Tibial artery (tissue), 4 donors: ENCODE data around the gene TMEM208.

Experiments
- DNase-seq, 2 donors: peaks; one replicate each; pipeline ENCODE4 v3.0.0-alpha.2; 2019
- H3K27ac ChIP-seq, 2 donors: fragments of 200-600 bp; sonication (generic) in 1 of 2; 1 replicate in 1 of 2; 2 replicates in 1 of 2; pipeline ENCODE4 v1.5.1; 2018 to 2019; ENCODE audit warnings: mild to moderate bottlenecking in 1 of 2
- H3K27me3 ChIP-seq, 2 donors: fragments of 200-600 bp; sonication (generic) in 1 of 2; one replicate each; pipeline versions ENCODE4 v1.5.1 to v1.6.0; 2016 to 2019
- H3K36me3 ChIP-seq, 3 donors: fragments of 200-600 bp; sonication (generic) in 2 of 3; one replicate each; pipeline ENCODE4 v1.5.1; 2016 to 2019; ENCODE audit warnings: mild to moderate bottlenecking in 2 of 3
- H3K4me1 ChIP-seq, 4 donors: fragments of 200-600 bp; sonication (generic) in 2 of 4; 1 replicate in 3 of 4; 2 replicates in 1 of 4; pipeline ENCODE4 v1.5.1; 2016 to 2019
- H3K4me3 ChIP-seq, 2 donors: fragments of 200-600 bp; sonication (generic) in 1 of 2; 1 replicate in 1 of 2; 2 replicates in 1 of 2; pipeline ENCODE4 v1.5.1; 2018 to 2019; ENCODE audit warnings: mild to moderate bottlenecking in 2 of 2
- H3K9me3 ChIP-seq, 3 donors: fragments of 200-600 bp; sonication (generic) in 1 of 3; one replicate each; pipeline ENCODE4 v1.5.1; 2016 to 2019
- CTCF ChIP-seq, 2 experiments: fragments of 200-600 bp in 1 of 2; fragments of 450-650 bp in 1 of 2; IDR thresholded peaks; one replicate each; pipeline ENCODE4 v1.5.1; 2017 to 2019; ENCODE audit warnings: antibody characterized with exemption in 2 of 2, mild to moderate bottlenecking in 1 of 2, moderate library complexity in 1 of 2
- intact Hi-C: fragments of 100-400 bp; cut with DNase I; formaldehyde crosslinking; loops from one replicate; pipeline ENCODE4 v1.15.0; 2023; ENCODE audit warnings: low total_unique reads

The TMEM208 gene

GRCh38 chr16:67185651-67186134, 41.2 kb upstream of the TMEM208 start:
- no peak for DNase-seq
- no peak for TF ChIP-seq CTCF (IDR thresholded peaks at IDR 0.05)
- H3K36me3 ChIP-seq, result no peaks in the 10 kb centered on the region
- H3K27ac ChIP-seq, result no peak overlapping the region
- no peaks in the 10 kb centered on the region for H3K9me3 ChIP-seq
- no peaks in the 10 kb centered on the region for H3K27me3 ChIP-seq
- peaks cover 0 to 33% (median 26%) of the 10 kb centered on the region in 4 donors for H3K4me1 ChIP-seq
- intact Hi-C loops, result loop anchor here (10.0 kb wide), 2 partner anchors 161 to 211 kb away; partner anchors contain the start of gene CBFB
- H3K4me3 ChIP-seq, result peak overlapping the region; percentile 2 to 90

GRCh38 chr16:67186550-67186950, 40.4 kb upstream of the TMEM208 start:
- H3K9me3 ChIP-seq, result no peaks in the 10 kb centered on the region
- no peak overlapping the region for H3K4me3 ChIP-seq
- no peak for DNase-seq
- no peak overlapping the region for H3K27ac ChIP-seq
- no peaks in the 10 kb centered on the region for H3K27me3 ChIP-seq
- intact Hi-C loops, result loop anchor here (10.0 kb wide), 2 partner anchors 162 to 212 kb away; partner anchors contain the start of gene CBFB
- no peaks in the 10 kb centered on the region for H3K36me3 ChIP-seq
- H3K4me1 ChIP-seq, result peaks cover 0 to 32% (median 29%) of the 10 kb centered on the region in 4 donors
- TF ChIP-seq CTCF (IDR thresholded peaks at IDR 0.05), result no peak

- Histone ChIP-seq H3K27ac (no peak overlapping the region), H3K4me3 (no peak overlapping the region), H3K36me3 (no peaks in the 10 kb centered on the region), H3K27me3 (no peaks in the 10 kb centered on the region), H3K4me1 (peaks cover 0 to 34% (median 31%) of the 10 kb centered on the region in 4 donors), H3K9me3 (no peaks in the 10 kb centered on the region)
- TF ChIP-seq CTCF (IDR thresholded peaks at IDR 0.05), result no peak
- intact Hi-C loops, result loop anchor here (10.0 kb wide), 2 partner anchors 163 to 213 kb away; partner anchors contain the start of gene CBFB
- DNase-seq, result no peak
Observed at GRCh38 chr16:67187175-67187890, 39.6 kb upstream of the TMEM208 start.

- no peak overlapping the region for H3K27ac ChIP-seq
- no peak for DNase-seq
- no peak overlapping the region for H3K4me3 ChIP-seq
- peaks cover 0 to 4% (median 0%) of the 10 kb centered on the region in 3 donors for H3K36me3 ChIP-seq
- no peaks in the 10 kb centered on the region for H3K9me3 ChIP-seq
- intact Hi-C loops, result loop anchor here (10.0 kb wide), 2 partner anchors 164 to 214 kb away; partner anchors contain the start of gene CBFB
- no peak for TF ChIP-seq CTCF (IDR thresholded peaks at IDR 0.05)
- H3K27me3 ChIP-seq, result no peaks in the 10 kb centered on the region
- peaks cover 10 to 38% (median 35%) of the 10 kb centered on the region in 4 donors for H3K4me1 ChIP-seq
Observed at GRCh38 chr16:67188323-67188722, 38.6 kb upstream of the TMEM208 start.

GRCh38 chr16:67188798-67189197, 38.1 kb upstream of the TMEM208 start:
- H3K27ac ChIP-seq, result no peak overlapping the region
- no peak for TF ChIP-seq CTCF (IDR thresholded peaks at IDR 0.05)
- H3K9me3 ChIP-seq, result no peaks in the 10 kb centered on the region
- DNase-seq, result no peak
- peaks cover 12 to 41% (median 39%) of the 10 kb centered on the region in 4 donors for H3K4me1 ChIP-seq
- intact Hi-C loops, result loop anchor here (10.0 kb wide), 2 partner anchors 164 to 214 kb away; partner anchors contain the start of gene CBFB
- peaks cover 0 to 9% (median 3%) of the 10 kb centered on the region in 3 donors for H3K36me3 ChIP-seq
- no peaks in the 10 kb centered on the region for H3K27me3 ChIP-seq
- H3K4me3 ChIP-seq, result no peak overlapping the region
